Liver (tissue), 3 donors: Measurements from ENCODE around the gene GM2A.

Experiments used
- CTCF ChIP-seq: fragments of 150-350 bp; IDR thresholded peaks from 2 replicates; pipeline ENCODE4 v1.5.1; 2017; ENCODE audit warnings: improper control_type of control experiment, low read depth, low read length; ENCODE audit not compliant: missing input control
- GABPA ChIP-seq, 2 donors: IDR thresholded peaks in 1 of 2; conservative IDR thresholded peaks in 1 of 2; 2 replicates each; pipeline ENCODE4 v1.6.1; 2016; ENCODE audit warnings: antibody characterized with exemption in 2 of 2, mild to moderate bottlenecking in 1 of 2, moderate library complexity in 1 of 2
- HNF4A ChIP-seq, 2 donors: conservative IDR thresholded peaks; 2 replicates each; pipeline ENCODE4 v1.6.1; 2016; ENCODE audit warnings: antibody characterized with exemption in 2 of 2, mild to moderate bottlenecking in 2 of 2
- RAD21 ChIP-seq, 2 donors: IDR thresholded peaks; 2 replicates each; pipeline ENCODE4 v1.6.1; 2016; ENCODE audit warnings: antibody characterized with exemption in 2 of 2, mild to moderate bottlenecking in 2 of 2
- REST ChIP-seq: IDR thresholded peaks from 2 replicates; pipeline ENCODE4 v1.6.1; 2016; ENCODE audit warnings: antibody characterized with exemption, mild to moderate bottlenecking
- TAF1 ChIP-seq: conservative IDR thresholded peaks from 2 replicates; pipeline ENCODE4 v1.6.1; 2016; ENCODE audit warnings: antibody characterized with exemption, mild to moderate bottlenecking
- YY1 ChIP-seq: IDR thresholded peaks from 2 replicates; pipeline ENCODE4 v1.6.1; 2016; ENCODE audit warnings: antibody characterized with exemption, mild to moderate bottlenecking
- ZBTB33 ChIP-seq: IDR thresholded peaks from 2 replicates; pipeline ENCODE4 v1.6.1; 2016; ENCODE audit warnings: antibody characterized with exemption
- donor health status: healthy.
- donor health status: healthy.

- TF ChIP-seq CTCF (peak; percentile 88), RAD21 (IDR thresholded peaks at IDR 0.05) (peak; percentile 88 to 90), GABPA (IDR thresholded peaks at IDR 0.05 in 1 of 2, conservative IDR thresholded peaks at IDR 0.05 in 1 of 2) (no peak), YY1 (no peak), HNF4A (conservative IDR thresholded peaks at IDR 0.05) (no peak), ZBTB33 (no peak), TAF1 (no peak), REST (no peak)
These were observed 63.1 kb downstream of the GM2A start for GRCh38 chr5:151315998-151316597.
